NB4 (cell line): Measurements from ENCODE around the gene TIMM10B.
A peak's percentile ranks its signal among the peaks of the same experiment; 100 is the strongest.

Experiments
- DNase-seq: peaks from one replicate; pipeline ENCODE4 v3.0.0; 2010; ENCODE audit warnings: low read depth
- H3K4me3 ChIP-seq: one replicate; pipeline ENCODE4 v1.5.1; 2011; ENCODE audit warnings: mild to moderate bottlenecking, low read depth, low read length, moderate library complexity
- CTCF ChIP-seq: IDR thresholded peaks from one replicate; pipeline ENCODE4 v1.5.1; 2012; ENCODE audit warnings: low read depth, low read length
- MAX ChIP-seq: IDR thresholded peaks from 2 replicates; pipeline ENCODE4 v1.6.1; 2011; ENCODE audit warnings: low read depth, low read length
- MYC ChIP-seq: IDR thresholded peaks from 2 replicates; pipeline ENCODE4 v1.6.1; 2011; ENCODE audit warnings: low read depth, low read length
- POLR2A ChIP-seq: IDR thresholded peaks from 2 replicates; pipeline ENCODE4 v1.6.1; 2011; ENCODE audit warnings: mild to moderate bottlenecking; ENCODE audit not compliant: insufficient read length; ENCODE audit errors: extremely low read depth

The TIMM10B gene

GRCh38 chr11:6481012-6481923 lies at the start of gene TIMM10B, which contains the start of gene ARFIP2:
Gene TIMM10B (plus strand): TSS chr11:6481501. CDS start chr11:6481517, 16 bp downstream.
Gene ARFIP2 (minus strand): TSS chr11:6481331. CDS start chr11:6480421, 910 bp downstream.
- peak within 1 kb of the TSS; percentile 99 for H3K4me3 ChIP-seq
- TF ChIP-seq POLR2A (peak; percentile 91), CTCF (no peak), MAX (peak; percentile 80), MYC (peak; percentile 82)
- peak; percentile 97 for DNase-seq

GRCh38 chr11:6431861-6432260 lies 49.4 kb upstream of the TIMM10B start:
- DNase-seq: no peak
- no peak overlapping the region for H3K4me3 ChIP-seq
- TF ChIP-seq MAX: no peak
- TF ChIP-seq MYC: no peak
- TF ChIP-seq POLR2A: no peak
- TF ChIP-seq CTCF: no peak

- H3K4me3 ChIP-seq: no peak overlapping the region
- TF ChIP-seq POLR2A: no peak
- no peak for TF ChIP-seq MYC
- TF ChIP-seq MAX: no peak
- no peak for TF ChIP-seq CTCF
- no peak for DNase-seq
Observed at GRCh38 chr11:6433998-6434660, 47.2 kb upstream of the TIMM10B start.

- H3K4me3 ChIP-seq: no peak overlapping the region
- DNase-seq: no peak
- TF ChIP-seq POLR2A: no peak
- TF ChIP-seq MAX: no peak
- no peak for TF ChIP-seq CTCF
- TF ChIP-seq MYC: no peak
Observed at GRCh38 chr11:6437423-6437822, 43.9 kb upstream of the TIMM10B start.

- peak; percentile 33 for DNase-seq
- no peak overlapping the region for H3K4me3 ChIP-seq
- no peak for TF ChIP-seq POLR2A
- TF ChIP-seq MAX: peak; percentile 78
Observed at GRCh38 chr11:6437993-6438392, 43.3 kb upstream of the TIMM10B start.
